Loucy (cell line): Measurements from ENCODE around the gene BCORL1.

ENCODE experiments used
- H2AFZ ChIP-seq: fragments of 200-600 bp; sonication (generic); 2 replicates; pipeline ENCODE4 v1.6.0; 2016; ENCODE audit warnings: antibody characterized with exemption, mild to moderate bottlenecking, low read length, moderate library complexity
- H3F3A ChIP-seq: fragments of 200-600 bp; 2 replicates; pipeline ENCODE4 v1.6.0; 2016; ENCODE audit warnings: antibody characterized with exemption, low read depth, mild to moderate bottlenecking
- H3K27me3 ChIP-seq: fragments of 200-600 bp; sonication (generic); 2 replicates; pipeline ENCODE4 v1.6.1; 2014; ENCODE audit warnings: low read length, mild to moderate bottlenecking; ENCODE audit not compliant: insufficient read depth, poor library complexity, severe bottlenecking
- H3K36me3 ChIP-seq: fragments of 200-600 bp; sonication (generic); 2 replicates; pipeline ENCODE4 v1.6.1; 2016; ENCODE audit warnings: low read length; ENCODE audit not compliant: insufficient read depth
- H3K4me1 ChIP-seq: fragments of 200-600 bp; sonication (generic); 2 replicates; pipeline ENCODE4 v1.5.1; 2014; ENCODE audit warnings: low read length, mild to moderate bottlenecking; ENCODE audit not compliant: insufficient read depth, poor library complexity, severe bottlenecking
- H3K4me2 ChIP-seq: fragments of 200-600 bp; sonication (generic); 2 replicates; pipeline ENCODE4 v1.6.0; 2014; ENCODE audit warnings: antibody characterized with exemption, low read length, low read depth, mild to moderate bottlenecking; ENCODE audit not compliant: poor library complexity, severe bottlenecking
- H3K4me3 ChIP-seq: fragments of 200-600 bp; sonication (generic); 2 replicates; pipeline ENCODE4 v1.5.1; 2014; ENCODE audit warnings: low read length, mild to moderate bottlenecking, mixed read lengths; ENCODE audit not compliant: poor library complexity, severe bottlenecking
- H3K79me2 ChIP-seq: fragments of 200-600 bp; sonication (generic); 2 replicates; pipeline ENCODE4 v1.6.1; 2014; ENCODE audit warnings: low read length; ENCODE audit not compliant: insufficient read depth
- H3K9ac ChIP-seq: fragments of 200-600 bp; sonication (generic); 2 replicates; pipeline ENCODE4 v1.6.0; 2014; ENCODE audit warnings: mild to moderate bottlenecking, low read depth, low read length, moderate library complexity; ENCODE audit not compliant: poor library complexity, severe bottlenecking
- H3K9me2 ChIP-seq: fragments of 200-600 bp; sonication (generic); replicated peaks from 2 replicates; pipeline ENCODE4 v1.6.1; 2016; ENCODE audit warnings: low read depth, low read length, mixed read lengths
- H3K9me3 ChIP-seq: fragments of 200-600 bp; sonication (generic); 2 replicates; pipeline ENCODE4 v1.6.1; 2014; ENCODE audit warnings: mild to moderate bottlenecking, antibody characterized with exemption, low read length, low read depth; ENCODE audit not compliant: insufficient read depth
- H4K20me1 ChIP-seq: fragments of 200-600 bp; sonication (generic); 2 replicates; pipeline ENCODE4 v1.6.0; 2014; ENCODE audit warnings: antibody characterized with exemption, low read length, mild to moderate bottlenecking; ENCODE audit not compliant: insufficient read depth, poor library complexity, severe bottlenecking
- CTCF ChIP-seq: fragments of 200-600 bp; sonication (generic); conservative IDR thresholded peaks from 2 replicates; pipeline ENCODE4 v1.5.1; 2014; ENCODE audit warnings: mild to moderate bottlenecking, antibody characterized with exemption, low read length
- EZH2phosphoT487 ChIP-seq: fragments of 200-600 bp; IDR thresholded peaks from 2 replicates; pipeline ENCODE4 v1.6.1; 2018; ENCODE audit warnings: antibody characterized with exemption, mild to moderate bottlenecking, moderate library complexity, borderline replicate concordance

The BCORL1 gene

DNA sequence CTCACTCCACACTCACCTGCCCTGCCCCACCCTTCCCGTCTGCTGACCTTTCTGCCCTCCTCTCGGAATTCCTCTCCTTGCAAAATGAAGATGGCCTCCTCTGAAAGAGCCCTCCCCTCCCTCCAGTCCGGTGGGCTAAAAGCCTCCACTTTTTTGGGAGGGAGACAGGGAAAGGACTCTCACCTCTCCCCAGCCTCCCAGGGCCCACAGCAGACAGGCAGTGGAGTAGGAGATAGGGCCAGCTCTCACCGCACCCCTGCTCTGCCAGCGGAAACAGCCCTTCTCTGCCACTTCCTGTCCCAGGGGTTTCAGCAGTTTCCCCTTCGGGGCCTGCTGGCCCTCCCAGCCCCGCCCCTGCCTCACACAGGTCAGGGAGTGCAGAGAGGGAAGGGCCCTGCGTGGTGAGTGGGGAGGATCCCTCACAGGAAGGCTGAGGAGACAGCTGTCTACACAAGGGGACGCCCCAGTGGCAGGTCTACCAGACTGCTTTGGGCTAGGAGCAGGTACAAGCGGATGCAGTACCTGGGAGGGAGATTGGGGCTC lies 109.6 kb downstream of the BCORL1 start:
- Histone ChIP-seq H4K20me1 (no peaks in the 10 kb centered on the region), H3K9me3 (no peaks in the 10 kb centered on the region), H3K79me2 (peaks cover 61% of the 10 kb centered on the region), H3K9me2 (no peaks in the 10 kb centered on the region), H3K4me1 (peaks cover 61% of the 10 kb centered on the region), H3K4me3 (peak overlapping the region; percentile 69), H3K9ac (peak overlapping the region; percentile 73), H3K27me3 (no peaks in the 10 kb centered on the region), H3F3A (no peaks in the 10 kb centered on the region; the same call in 1 of the 2 replicates), H3K36me3 (no peaks in the 10 kb centered on the region), H3K4me2 (peak overlapping the region; percentile 77), H2AFZ (no peak overlapping the region)
- TF ChIP-seq CTCF: peak; percentile 33
- TF ChIP-seq EZH2phosphoT487: no peak

- peaks cover 62% of the 10 kb centered on the region for H3K4me1 ChIP-seq
- H3K36me3 ChIP-seq: no peaks in the 10 kb centered on the region
- no peak overlapping the region for H2AFZ ChIP-seq
- H3K9me3 ChIP-seq: no peaks in the 10 kb centered on the region
- TF ChIP-seq CTCF: no peak
- TF ChIP-seq EZH2phosphoT487: no peak
- H3K79me2 ChIP-seq: peaks cover 57% of the 10 kb centered on the region
- no peak overlapping the region for H3K4me3 ChIP-seq
- H4K20me1 ChIP-seq: peaks cover 2% of the 10 kb centered on the region
- H3F3A ChIP-seq: no peaks in the 10 kb centered on the region; the same call in 1 of the 2 replicates
- H3K4me2 ChIP-seq: no peak overlapping the region
- no peak overlapping the region for H3K9ac ChIP-seq
- no peaks in the 10 kb centered on the region for H3K9me2 ChIP-seq
- no peaks in the 10 kb centered on the region for H3K27me3 ChIP-seq
These were observed 110.8 kb downstream of the BCORL1 start for GRCh38 chrX:130093271-130093670.

DNA sequence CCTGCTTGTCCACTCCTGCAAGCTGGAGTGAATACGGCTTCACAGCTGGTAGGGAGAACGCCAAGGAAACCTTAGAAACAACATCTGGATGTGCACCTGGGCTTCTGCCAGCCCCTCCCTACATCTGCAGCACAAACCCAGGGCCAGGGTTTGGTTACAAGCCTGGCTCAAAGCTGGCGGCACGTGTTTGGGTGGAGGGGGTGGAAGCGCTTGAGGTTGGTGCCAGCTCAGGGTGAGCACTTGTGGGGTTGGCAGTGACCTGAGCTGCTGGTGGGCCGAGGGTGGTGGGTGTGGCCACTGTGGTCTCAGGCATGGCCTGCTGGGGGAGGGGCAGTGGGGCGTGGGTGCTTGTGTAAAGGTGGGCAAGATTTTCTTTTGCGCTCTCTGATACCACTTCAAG lies 112.3 kb downstream of the BCORL1 start:
- Histone ChIP-seq H2AFZ (no peak overlapping the region), H3K36me3 (no peaks in the 10 kb centered on the region), H3K9ac (no peak overlapping the region), H3K79me2 (peaks cover 57% of the 10 kb centered on the region), H3K9me3 (no peaks in the 10 kb centered on the region), H3K4me2 (peak overlapping the region; percentile 59), H3K4me3 (no peak overlapping the region), H3K9me2 (no peaks in the 10 kb centered on the region), H4K20me1 (peaks cover 11% of the 10 kb centered on the region), H3K4me1 (peaks cover 70% of the 10 kb centered on the region), H3K27me3 (no peaks in the 10 kb centered on the region), H3F3A (no peaks in the 10 kb centered on the region; the same call in 1 of the 2 replicates)
- TF ChIP-seq EZH2phosphoT487 (no peak), CTCF (no peak)
